GM20000 (cell line): ENCODE data around the gene C1orf226.

Experiments
- DNase-seq: peaks from one replicate; pipeline ENCODE4 v3.0.0; 2012; ENCODE audit warnings: low spot score
- CTCF ChIP-seq: IDR thresholded peaks from 2 replicates; pipeline ENCODE4 v1.5.1; 2012; ENCODE audit warnings: mild to moderate bottlenecking, control low read depth; ENCODE audit errors: extremely low read depth, missing control alignments

Gene C1orf226

GRCh38 chr1:162370721-162371120 lies 10.8 kb upstream of the C1orf226 start:
- DNase-seq: no peak
- TF ChIP-seq CTCF: no peak

DNA sequence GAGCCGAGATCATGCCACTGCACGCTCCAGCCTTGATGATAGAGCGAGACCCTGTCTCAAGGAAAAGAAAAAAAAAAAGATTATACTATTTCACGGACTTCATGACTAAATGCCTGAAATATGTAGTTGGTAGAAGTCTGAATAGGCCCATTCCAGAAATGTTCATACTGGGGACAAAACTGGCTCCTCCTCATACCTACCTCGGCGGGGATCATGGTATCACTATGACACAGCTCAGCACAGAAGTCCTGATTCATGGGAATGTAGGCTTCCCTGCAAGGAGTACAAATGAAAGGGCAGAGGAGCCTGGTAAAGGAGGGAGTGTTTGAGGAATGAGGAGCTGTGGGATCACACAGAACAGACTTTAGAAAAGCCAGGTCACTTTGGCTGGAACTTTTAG lies 9.9 kb upstream of the C1orf226 start:
- no peak for TF ChIP-seq CTCF
- no peak for DNase-seq

- no peak for TF ChIP-seq CTCF
- no peak for DNase-seq
Observed at GRCh38 chr1:162372159-162373071, 9.1 kb upstream of the C1orf226 start.

DNA sequence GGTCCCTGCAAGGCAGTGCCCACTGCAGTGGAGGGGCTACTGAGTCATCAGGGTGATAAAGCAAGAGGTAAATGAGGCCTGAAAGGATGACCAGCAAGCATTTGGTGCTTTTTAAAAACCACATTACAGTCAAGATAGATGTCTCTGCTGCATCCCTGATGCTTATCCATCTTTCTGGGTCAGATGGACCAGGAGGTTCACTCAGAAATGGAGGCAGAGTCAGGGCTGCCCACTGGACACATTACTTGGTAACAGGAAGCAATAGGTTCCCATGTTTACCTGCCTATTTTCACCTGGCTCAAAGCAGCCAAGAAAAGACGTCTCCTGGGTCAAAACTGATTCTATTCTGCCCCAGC lies 8.5 kb upstream of the C1orf226 start:
- DNase-seq: no peak

GRCh38 chr1:162373541-162374260 lies 7.8 kb upstream of the C1orf226 start:
- TF ChIP-seq CTCF: no peak
- DNase-seq: no peak

More for the DNA sequence above, 8.5 kb upstream of the C1orf226 start:
- TF ChIP-seq CTCF: no peak

GRCh38 chr1:162374406-162374805 lies 7.1 kb upstream of the C1orf226 start:
- TF ChIP-seq CTCF: no peak
- no peak for DNase-seq

GRCh38 chr1:162375463-162375862 lies 6.1 kb upstream of the C1orf226 start:
- no peak for TF ChIP-seq CTCF
- DNase-seq: no peak
